ENCODE results near the gene MCM3. TPM values are rescaled to one million over a fixed set of nuclear protein-coding genes. Genes with fewer than 3 reads are reported as not detected.

The MCM3 gene
- total and polyA plus RNA-seq, 4 experiments from 2014 or later: 46.2 to 58.1 (median 51.4) TPM

GRCh38 chr6:52304983-52305390 lies 20.4 kb upstream of the MCM3 start:
- H3K36me3 ChIP-seq (ENCODE audit: insufficient read depth, low read length): no peaks in the 10 kb centered on the region
- intact Hi-C loops (cut with micrococcal nuclease): loop anchor here (1.0 to 2.0 kb wide), 2 partner anchors 18 to 58 kb away; partner anchors contain the start of gene PAQR8
- Mint-ChIP-seq H3K4me1 (peaks cover 54 to 89% (median 71%) of the 10 kb centered on the region in 4 donors), H3K27ac (peak overlapping the region; percentile 88 to 96 (median 94)), H3K27me3 (no peaks in the 10 kb centered on the region), H3K9me3 (peaks cover 0 to 3% (median under 1%) of the 10 kb centered on the region in 8 donors), H3K4me3 (peak overlapping the region; percentile 73 to 92 (median 82)), H3K36me3 (no peaks in the 10 kb centered on the region)
- CTCF ChIA-PET (ENCODE audit: partially characterized antibody): interaction anchor here (0.7 to 6.8 kb wide), 4 partner anchors 19 to 114 kb away, joined by 3 to 62 read pairs (median 6); partner anchors contain the start of genes MCM3 and PAQR8
- H3K27me3 ChIP-seq (ENCODE audit: insufficient read depth, low read length): no peaks in the 10 kb centered on the region
- H3K9me3 ChIP-seq (ENCODE audit: control insufficient read depth in 1 of 2, low read length in 2 of 2): no peaks in the 10 kb centered on the region
- DNase-seq: peak in 1 of 5 donors; percentile 22
- peak overlapping the region in 1 of 2 donors; percentile 34 for H3K4me3 ChIP-seq (ENCODE audit: low read length in 2 of 2)
- POLR2A ChIA-PET (ENCODE audit: partially characterized antibody): interaction anchor here (0.6 to 9.1 kb wide), 11 partner anchors 8 to 1104 kb away, joined by 3 to 124 read pairs (median 5); partner anchors contain the start of genes MCM3 and PAQR8
- peak overlapping the region; percentile 59 for H3K27ac ChIP-seq (ENCODE audit: low read depth, low read length)
- H3K4me1 ChIP-seq (ENCODE audit: insufficient read depth, low read length): peaks cover 73% of the 10 kb centered on the region

- Mint-ChIP-seq H3K9me3 (peaks cover 0 to 3% (median under 1%) of the 10 kb centered on the region in 8 donors), H3K27me3 (no peaks in the 10 kb centered on the region), H3K27ac (peak overlapping the region; percentile 72 to 90 (median 84)), H3K4me3 (peak overlapping the region in 3 of 8 donors; percentile 41 to 71 (median 54)), H3K4me1 (peaks cover 48 to 87% (median 59%) of the 10 kb centered on the region in 4 donors), H3K36me3 (no peaks in the 10 kb centered on the region)
- Histone ChIP-seq H3K36me3 (ENCODE audit: insufficient read depth, low read length) (no peaks in the 10 kb centered on the region), H3K4me1 (ENCODE audit: insufficient read depth, low read length) (peaks cover 62% of the 10 kb centered on the region), H3K27me3 (ENCODE audit: insufficient read depth, low read length) (no peaks in the 10 kb centered on the region), H3K4me3 (ENCODE audit: low read length in 2 of 2) (no peak overlapping the region), H3K27ac (ENCODE audit: low read depth, low read length) (no peak overlapping the region), H3K9me3 (ENCODE audit: control insufficient read depth in 1 of 2, low read length in 2 of 2) (no peaks in the 10 kb centered on the region)
- intact Hi-C loops (cut with micrococcal nuclease): no loop called here
- POLR2A ChIA-PET (ENCODE audit: partially characterized antibody): interaction anchor here (0.7 to 9.1 kb wide), 7 partner anchors 16 to 95 kb away, joined by 3 to 124 read pairs (median 4); partner anchors contain the start of genes MCM3 and PAQR8
- CTCF ChIA-PET (ENCODE audit: partially characterized antibody): interaction anchor here (0.6 to 1.8 kb wide), 9 partner anchors 8 to 296 kb away, joined by 3 to 6 read pairs (median 4); partner anchors contain the start of gene PAQR8
- no peak for DNase-seq
Measured at GRCh38 chr6:52303178-52303577, 18.6 kb upstream of the MCM3 start.

- peaks cover 62% of the 10 kb centered on the region for H3K4me1 ChIP-seq (ENCODE audit: insufficient read depth, low read length)
- ChIA-PET POLR2A (ENCODE audit: partially characterized antibody) (interaction anchor here (0.9 to 1.2 kb wide), 2 partner anchors 61 to 97 kb away, joined by 3 read pairs; partner anchors contain the start of gene PAQR8), CTCF (ENCODE audit: partially characterized antibody) (interaction anchor here (1.5 to 2.6 kb wide), 2 partner anchors 17 to 99 kb away, joined by 3 to 8 read pairs; partner anchors contain the start of gene MCM3)
- H3K27ac Mint-ChIP-seq: peak overlapping the region in 5 of 7 donors; percentile 5 to 65 (median 52)
- peaks cover 0 to 3% (median under 1%) of the 10 kb centered on the region in 8 donors for H3K9me3 Mint-ChIP-seq
- intact Hi-C loops (cut with micrococcal nuclease): no loop called here
- no peak overlapping the region for H3K4me3 Mint-ChIP-seq
- H3K27me3 ChIP-seq (ENCODE audit: insufficient read depth, low read length): no peaks in the 10 kb centered on the region
- no peak overlapping the region for H3K4me3 ChIP-seq (ENCODE audit: low read length in 2 of 2)
- peaks cover 48 to 87% (median 60%) of the 10 kb centered on the region in 4 donors for H3K4me1 Mint-ChIP-seq
- no peak for DNase-seq
- H3K36me3 Mint-ChIP-seq: peaks cover 0 to 3% of the 10 kb centered on the region in 2 donors
- H3K27ac ChIP-seq (ENCODE audit: low read depth, low read length): no peak overlapping the region
- no peaks in the 10 kb centered on the region for H3K36me3 ChIP-seq (ENCODE audit: insufficient read depth, low read length)
- H3K27me3 Mint-ChIP-seq: no peaks in the 10 kb centered on the region
- no peaks in the 10 kb centered on the region for H3K9me3 ChIP-seq (ENCODE audit: control insufficient read depth in 1 of 2, low read length in 2 of 2)
Measured at GRCh38 chr6:52301326-52301725, 16.8 kb upstream of the MCM3 start.

DNA sequence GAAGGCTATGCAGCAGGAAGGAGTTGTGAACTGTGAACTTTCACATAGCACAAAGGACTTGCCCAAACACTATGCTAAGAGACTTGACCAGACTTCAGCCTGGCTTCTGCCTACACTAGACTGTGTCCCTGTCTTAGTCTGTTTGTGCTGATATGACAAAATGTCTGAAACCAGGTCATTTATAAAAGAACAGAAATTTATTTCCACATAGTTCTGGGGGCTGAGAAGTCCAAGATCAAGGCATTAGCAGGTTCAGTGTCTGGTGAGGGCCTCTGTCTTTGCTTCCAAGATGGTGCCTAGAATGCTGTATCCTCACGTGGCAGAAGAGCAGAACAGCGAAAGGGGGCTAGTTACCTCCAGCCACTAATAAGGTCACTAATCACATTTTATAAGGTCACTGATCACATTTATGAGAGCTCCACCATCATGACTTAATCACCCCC lies 16.0 kb upstream of the MCM3 start:
- Mint-ChIP-seq H3K27me3 (no peaks in the 10 kb centered on the region), H3K27ac (peak overlapping the region in 2 of 7 donors; percentile 60 to 65), H3K36me3 (peaks cover 0 to 3% of the 10 kb centered on the region in 2 donors), H3K4me1 (peaks cover 47 to 86% (median 59%) of the 10 kb centered on the region in 4 donors), H3K9me3 (peaks cover 0 to 3% (median under 1%) of the 10 kb centered on the region in 8 donors), H3K4me3 (no peak overlapping the region)
- Histone ChIP-seq H3K36me3 (ENCODE audit: insufficient read depth, low read length) (no peaks in the 10 kb centered on the region), H3K4me3 (ENCODE audit: low read length in 2 of 2) (no peak overlapping the region), H3K9me3 (ENCODE audit: control insufficient read depth in 1 of 2, low read length in 2 of 2) (no peaks in the 10 kb centered on the region), H3K27me3 (ENCODE audit: insufficient read depth, low read length) (no peaks in the 10 kb centered on the region), H3K4me1 (ENCODE audit: insufficient read depth, low read length) (peaks cover 62% of the 10 kb centered on the region), H3K27ac (ENCODE audit: low read depth, low read length) (no peak overlapping the region)
- intact Hi-C loops (cut with micrococcal nuclease): no loop called here
- DNase-seq: no peak
- POLR2A ChIA-PET (ENCODE audit: partially characterized antibody): interaction anchor here (0.6 to 1.7 kb wide), 5 partner anchors 9 to 97 kb away, joined by 3 to 8 read pairs (median 3); partner anchors contain the start of gene PAQR8
- CTCF ChIA-PET (ENCODE audit: partially characterized antibody): interaction anchor here (1.5 to 2.6 kb wide), 2 partner anchors 16 to 100 kb away, joined by 3 to 8 read pairs; partner anchors contain the start of gene MCM3

GRCh38 chr6:52299653-52300052 lies 15.1 kb upstream of the MCM3 start:
- POLR2A ChIA-PET (ENCODE audit: partially characterized antibody): interaction anchor here (1.4 to 1.9 kb wide), 4 partner anchors 14 to 98 kb away, joined by 3 to 8 read pairs (median 5); partner anchors contain the start of gene PAQR8
- Mint-ChIP-seq H3K4me1 (peaks cover 38 to 82% (median 53%) of the 10 kb centered on the region in 4 donors), H3K4me3 (peak overlapping the region in 2 of 8 donors; percentile 21 to 50), H3K9me3 (peaks cover 0 to 3% (median under 1%) of the 10 kb centered on the region in 8 donors), H3K27me3 (no peaks in the 10 kb centered on the region), H3K27ac (peak overlapping the region in 4 of 7 donors; percentile 3 to 76 (median 51)), H3K36me3 (peaks cover 0 to 3% of the 10 kb centered on the region in 2 donors)
- Histone ChIP-seq H3K4me1 (ENCODE audit: insufficient read depth, low read length) (peaks cover 58% of the 10 kb centered on the region), H3K36me3 (ENCODE audit: insufficient read depth, low read length) (no peaks in the 10 kb centered on the region), H3K27ac (ENCODE audit: low read depth, low read length) (no peak overlapping the region), H3K4me3 (ENCODE audit: low read length in 2 of 2) (no peak overlapping the region), H3K9me3 (ENCODE audit: control insufficient read depth in 1 of 2, low read length in 2 of 2) (no peaks in the 10 kb centered on the region), H3K27me3 (ENCODE audit: insufficient read depth, low read length) (no peaks in the 10 kb centered on the region)
- CTCF ChIA-PET (ENCODE audit: partially characterized antibody): interaction anchor here (1.1 to 2.6 kb wide), 5 partner anchors 9 to 100 kb away, joined by 3 to 11 read pairs (median 3); partner anchors contain the start of gene MCM3
- intact Hi-C loops (cut with micrococcal nuclease): no loop called here
- DNase-seq: no peak

GRCh38 chr6:52297433-52297832 lies 12.9 kb upstream of the MCM3 start:
- peaks cover 39% of the 10 kb centered on the region for H3K4me1 ChIP-seq (ENCODE audit: insufficient read depth, low read length)

More at GRCh38 chr6:52297433-52297832, 12.9 kb upstream of the MCM3 start:
- peaks cover 23 to 62% (median 36%) of the 10 kb centered on the region in 4 donors for H3K4me1 Mint-ChIP-seq
- no peaks in the 10 kb centered on the region for H3K27me3 Mint-ChIP-seq
- no peaks in the 10 kb centered on the region for H3K36me3 ChIP-seq (ENCODE audit: insufficient read depth, low read length)
- no peaks in the 10 kb centered on the region for H3K9me3 ChIP-seq (ENCODE audit: control insufficient read depth in 1 of 2, low read length in 2 of 2)
- H3K9me3 Mint-ChIP-seq: peaks cover 0 to 3% (median under 1%) of the 10 kb centered on the region in 8 donors
- H3K27ac ChIP-seq (ENCODE audit: low read depth, low read length): peak overlapping the region; percentile 69
- POLR2A ChIA-PET (ENCODE audit: partially characterized antibody): interaction anchor here (0.7 to 2.6 kb wide), 9 partner anchors 8 to 102 kb away, joined by 3 to 20 read pairs (median 9); partner anchors contain the start of genes MCM3 and PAQR8
- H3K4me3 Mint-ChIP-seq: peak overlapping the region; percentile 78 to 91 (median 80)
- H3K36me3 Mint-ChIP-seq: peaks cover 0 to 3% of the 10 kb centered on the region in 2 donors
- CTCF ChIA-PET (ENCODE audit: partially characterized antibody): interaction anchor here (0.9 to 3.3 kb wide), 4 partner anchors 12 to 102 kb away, joined by 3 to 23 read pairs (median 4); partner anchors contain the start of gene MCM3
- H3K27me3 ChIP-seq (ENCODE audit: insufficient read depth, low read length): no peaks in the 10 kb centered on the region
- peak overlapping the region; percentile 22 to 99 (median 98) for H3K27ac Mint-ChIP-seq
- H3K4me3 ChIP-seq (ENCODE audit: low read length in 2 of 2): no peak overlapping the region
- DNase-seq: peak in 1 of 5 donors; percentile 47
- intact Hi-C loops (cut with micrococcal nuclease): no loop called here

Measured in CD4-positive, alpha-beta memory T cell (primary cell).